Measurements from ENCODE around the gene CCDC6. TPM values are rescaled to one million over a fixed set of nuclear protein-coding genes. Genes with fewer than 3 reads are reported as not detected.
"Not testable (repeated sequence)": the region's sequence is repeated elsewhere in the genome, so short reads cannot be mapped to it uniquely, and the experiment has no call there.

Gene CCDC6
- polyA plus RNA-seq, 4 donors: 27.2 to 46.3 (median 43.3) TPM

GRCh38 chr10:59774451-59774850 lies 131.9 kb downstream of the CCDC6 start:
- no peak for DNase-seq (ENCODE audit: low read depth in 4 of 4, low spot score in 3 of 4)

GRCh38 chr10:59773088-59773487 lies 133.3 kb downstream of the CCDC6 start:
- DNase-seq (ENCODE audit: low read depth in 4 of 4, low spot score in 3 of 4): no peak

GRCh38 chr10:59771162-59771807 lies 135.1 kb downstream of the CCDC6 start:
- no peak for DNase-seq (ENCODE audit: low read depth in 4 of 4, low spot score in 3 of 4)

GRCh38 chr10:59770689-59771088 lies 135.7 kb downstream of the CCDC6 start:
- no peak for DNase-seq (ENCODE audit: low read depth in 4 of 4, low spot score in 3 of 4)

- no peak for DNase-seq (ENCODE audit: low read depth in 4 of 4, low spot score in 3 of 4)
These were observed 143.9 kb downstream of the CCDC6 start for GRCh38 chr10:59762505-59762904.

GRCh38 chr10:59757966-59758365 lies 148.4 kb downstream of the CCDC6 start:
- DNase-seq (ENCODE audit: low read depth in 4 of 4, low spot score in 3 of 4): no peak

GRCh38 chr10:59754951-59755350 lies 151.4 kb downstream of the CCDC6 start:
- no peak for DNase-seq (ENCODE audit: low read depth in 4 of 4, low spot score in 3 of 4)

- DNase-seq (ENCODE audit: low read depth in 4 of 4, low spot score in 3 of 4): no peak
These were observed 153.1 kb downstream of the CCDC6 start, which contains the start of gene MRLN for GRCh38 chr10:59753267-59753666. TSS of gene MRLN (minus strand) at chr10:59753455.

- no peak for DNase-seq (ENCODE audit: low read depth in 4 of 4, low spot score in 3 of 4)
These were observed 153.9 kb downstream of the CCDC6 start for GRCh38 chr10:59752278-59752940.

GRCh38 chr10:59750155-59750945 lies 156.0 kb downstream of the CCDC6 start:
- DNase-seq (ENCODE audit: low read depth in 4 of 4, low spot score in 3 of 4): no peak

GRCh38 chr10:59748834-59749233 lies 157.5 kb downstream of the CCDC6 start:
- peak in 3 of 4 donors; percentile 24 to 35 (median 32) for DNase-seq (ENCODE audit: low read depth in 4 of 4, low spot score in 3 of 4)

GRCh38 chr10:59745163-59745650 lies 161.1 kb downstream of the CCDC6 start:
- DNase-seq (ENCODE audit: low read depth in 4 of 4, low spot score in 3 of 4): no peak

GRCh38 chr10:59744762-59745161 lies 161.6 kb downstream of the CCDC6 start:
- DNase-seq (ENCODE audit: low read depth in 4 of 4, low spot score in 3 of 4): not testable (repeated sequence)

GRCh38 chr10:59744156-59744555 lies 162.2 kb downstream of the CCDC6 start:
- not testable (repeated sequence) for DNase-seq (ENCODE audit: low read depth in 4 of 4, low spot score in 3 of 4)

- no peak for DNase-seq (ENCODE audit: low read depth in 4 of 4, low spot score in 3 of 4)
These were observed 164.8 kb downstream of the CCDC6 start for GRCh38 chr10:59741583-59741982.

GRCh38 chr10:59741048-59741447 lies 165.3 kb downstream of the CCDC6 start:
- no peak for DNase-seq (ENCODE audit: low read depth in 4 of 4, low spot score in 3 of 4)

Other genes with a start within 250 kb of the CCDC6 start
- 10 to 100 TPM in 3 of 4 donors, 1 to 10 TPM in 1; 9.1 to 41.1 (median 33.7) TPM for gene SLC16A9, start 196.7 kb downstream of the CCDC6 start, polyA plus RNA-seq (ENCODE audit: insufficient read length in 4 of 4)
- under 1 TPM in 2 of 4 donors, not detected in 2; 0.26 to 0.58 TPM for gene MRLN, start 153.1 kb downstream of the CCDC6 start, polyA plus RNA-seq (ENCODE audit: insufficient read length in 4 of 4)